PFSK-1 (cell line): Measurements from ENCODE around the gene STK26.

Experiments used
- FOXP2 ChIP-seq: optimal IDR thresholded peaks from 2 replicates; pipeline ENCODE3; 2011; ENCODE audit warnings: borderline replicate concordance, control low read depth, inconsistent platforms; ENCODE audit not compliant: insufficient read depth; ENCODE audit errors: extremely low read length, extremely low read depth
- POLR2AphosphoS5 ChIP-seq: IDR thresholded peaks from 2 replicates; pipeline ENCODE4 v1.6.1; 2012; ENCODE audit warnings: low read depth, mild to moderate bottlenecking, control low read depth, low read length, moderate library complexity
- REST ChIP-seq, 2 experiments: IDR thresholded peaks; 2 replicates each; pipeline versions ENCODE4 v1.6.1 to v1.8.0; 2011 to 2012; ENCODE audit warnings: low read depth in 2 of 2, low read length in 2 of 2, control low read depth in 1 of 2, inconsistent platforms in 1 of 2, mild to moderate bottlenecking in 1 of 2, moderate library complexity in 1 of 2; ENCODE audit not compliant: insufficient read depth in 1 of 2
- SIN3A ChIP-seq: IDR thresholded peaks from 2 replicates; pipeline ENCODE4 v1.6.1; 2012; ENCODE audit warnings: mild to moderate bottlenecking, low read length, moderate library complexity, borderline replicate concordance; ENCODE audit not compliant: insufficient read depth
- TAF1 ChIP-seq: IDR thresholded peaks from 2 replicates; pipeline ENCODE4 v1.6.1; 2012; ENCODE audit warnings: low read length, control low read depth, borderline replicate concordance; ENCODE audit not compliant: insufficient read depth

STK26 gene

DNA sequence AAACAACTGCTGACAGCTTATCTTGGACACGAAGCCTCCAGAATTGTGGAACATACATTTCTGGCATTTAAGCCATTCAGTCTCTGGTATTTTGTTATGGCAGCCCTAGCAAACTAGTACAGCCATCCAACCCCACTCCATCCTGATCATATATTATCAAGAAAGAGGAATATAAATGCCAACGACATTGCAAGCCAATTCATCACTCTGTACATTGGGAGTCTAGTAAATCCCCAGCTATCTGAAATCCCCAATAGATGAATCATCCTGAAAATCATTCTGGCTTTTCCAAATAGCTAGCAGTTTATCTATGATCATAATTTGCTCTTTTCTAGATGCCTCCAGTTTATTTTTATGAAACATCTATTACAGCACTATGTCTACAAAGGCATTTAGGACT, 63.6 kb downstream of the STK26 start:
- no peak for TF ChIP-seq REST (IDR thresholded peaks at IDR 0.05; ENCODE audit: insufficient read depth in 1 of 2, low read depth in 2 of 2, low read length in 2 of 2)
- TF ChIP-seq TAF1: no peak
- TF ChIP-seq FOXP2: no peak
- no peak for TF ChIP-seq POLR2AphosphoS5
- TF ChIP-seq SIN3A: no peak

DNA sequence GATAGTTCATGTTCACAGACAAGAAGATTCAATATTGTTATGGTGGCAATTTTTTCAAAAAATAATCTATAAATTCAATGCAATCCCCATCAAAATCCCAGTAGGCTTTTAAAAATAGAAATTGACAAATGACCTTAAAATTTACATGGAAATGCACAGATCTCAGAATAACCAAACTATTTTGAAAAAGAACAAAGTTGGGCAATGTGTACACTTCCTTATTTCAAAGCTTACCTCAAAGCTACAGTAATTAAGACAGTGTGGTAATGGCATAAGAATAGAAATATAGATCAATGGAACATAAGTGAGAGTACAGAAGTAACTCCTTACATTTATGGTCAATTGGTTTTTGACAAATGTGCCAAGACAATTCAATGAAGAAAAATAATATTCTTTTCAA, 65.8 kb downstream of the STK26 start:
- TF ChIP-seq POLR2AphosphoS5: no peak
- no peak for TF ChIP-seq REST (IDR thresholded peaks at IDR 0.05; ENCODE audit: insufficient read depth in 1 of 2, low read depth in 2 of 2, low read length in 2 of 2)
- TF ChIP-seq SIN3A: no peak

GRCh38 chrX:132090403-132091159, 67.5 kb downstream of the STK26 start:
- no peak for TF ChIP-seq POLR2AphosphoS5
- no peak for TF ChIP-seq SIN3A
- TF ChIP-seq REST (IDR thresholded peaks at IDR 0.05; ENCODE audit: insufficient read depth in 1 of 2, low read depth in 2 of 2, low read length in 2 of 2): no peak
- TF ChIP-seq TAF1: no peak
- TF ChIP-seq FOXP2: no peak

GRCh38 chrX:132092439-132093065, 69.5 kb downstream of the STK26 start:
- TF ChIP-seq TAF1 (no peak), REST (IDR thresholded peaks at IDR 0.05; ENCODE audit: insufficient read depth in 1 of 2, low read depth in 2 of 2, low read length in 2 of 2) (no peak), SIN3A (no peak), POLR2AphosphoS5 (no peak), FOXP2 (no peak)
